HG03135 (cell line): ENCODE results near the gene RBPJ.
"Not testable (repeated sequence)": the region's sequence is repeated elsewhere in the genome, so short reads cannot be mapped to it uniquely, and the experiment has no call there.

Experiments
- ATAC-seq: cut with Tn5 transposase; IDR thresholded peaks from one replicate; pipeline ENCODE4 v1.9.1; 2021; ENCODE audit warnings: mild to moderate bottlenecking, moderate library complexity; ENCODE audit not compliant: unreplicated experiment

The RBPJ gene

DNA sequence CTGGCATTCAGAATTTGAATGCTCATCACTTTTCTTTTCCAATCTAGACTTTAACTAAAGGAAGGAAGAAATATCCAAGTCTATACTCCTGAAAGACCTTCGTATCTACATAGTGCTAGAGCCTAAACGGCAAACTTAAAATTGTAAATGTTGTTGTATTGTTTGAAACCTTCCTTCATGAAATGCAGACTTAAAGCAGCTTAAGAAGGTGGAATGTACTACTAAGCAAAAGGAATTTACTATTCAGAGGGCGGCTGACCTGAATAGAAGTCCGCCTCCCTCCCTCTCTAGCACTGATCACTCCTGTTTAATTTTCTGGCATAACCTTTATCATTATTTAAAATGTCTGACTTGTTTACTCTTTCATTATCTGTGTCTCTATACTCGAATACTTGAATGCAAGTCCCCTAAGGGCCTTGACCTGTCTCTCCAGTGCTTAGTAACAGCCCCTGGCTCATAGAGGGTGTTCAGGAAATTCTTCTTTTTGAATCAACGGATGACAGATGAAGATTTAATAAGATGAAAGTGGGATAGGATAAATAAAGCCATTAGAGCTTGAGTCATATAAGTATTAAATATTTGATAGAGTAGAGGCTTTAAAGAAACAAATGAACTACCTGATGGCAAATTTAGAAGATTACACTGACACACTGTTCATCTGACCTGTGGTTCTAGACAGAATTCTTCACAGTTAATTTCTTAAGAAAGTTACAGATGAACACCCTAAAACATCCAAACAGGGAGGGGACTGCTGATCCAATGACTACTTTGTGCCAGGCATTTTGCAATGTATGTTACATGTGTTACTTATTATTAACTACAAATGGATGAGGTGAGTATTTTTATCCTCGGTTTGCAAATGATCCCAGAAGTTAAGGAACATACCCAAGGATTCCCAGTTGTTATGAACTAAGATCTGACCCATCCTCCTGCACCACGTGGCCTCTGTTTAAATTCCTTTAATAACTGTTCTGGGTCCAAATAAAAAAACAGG, 20.2 kb upstream of the RBPJ start:
- ATAC-seq, result no peak

GRCh38 chr4:26302031-26302899, 18.5 kb upstream of the RBPJ start:
- ATAC-seq, result no peak

GRCh38 chr4:26303008-26303407, 17.8 kb upstream of the RBPJ start:
- no peak for ATAC-seq

DNA sequence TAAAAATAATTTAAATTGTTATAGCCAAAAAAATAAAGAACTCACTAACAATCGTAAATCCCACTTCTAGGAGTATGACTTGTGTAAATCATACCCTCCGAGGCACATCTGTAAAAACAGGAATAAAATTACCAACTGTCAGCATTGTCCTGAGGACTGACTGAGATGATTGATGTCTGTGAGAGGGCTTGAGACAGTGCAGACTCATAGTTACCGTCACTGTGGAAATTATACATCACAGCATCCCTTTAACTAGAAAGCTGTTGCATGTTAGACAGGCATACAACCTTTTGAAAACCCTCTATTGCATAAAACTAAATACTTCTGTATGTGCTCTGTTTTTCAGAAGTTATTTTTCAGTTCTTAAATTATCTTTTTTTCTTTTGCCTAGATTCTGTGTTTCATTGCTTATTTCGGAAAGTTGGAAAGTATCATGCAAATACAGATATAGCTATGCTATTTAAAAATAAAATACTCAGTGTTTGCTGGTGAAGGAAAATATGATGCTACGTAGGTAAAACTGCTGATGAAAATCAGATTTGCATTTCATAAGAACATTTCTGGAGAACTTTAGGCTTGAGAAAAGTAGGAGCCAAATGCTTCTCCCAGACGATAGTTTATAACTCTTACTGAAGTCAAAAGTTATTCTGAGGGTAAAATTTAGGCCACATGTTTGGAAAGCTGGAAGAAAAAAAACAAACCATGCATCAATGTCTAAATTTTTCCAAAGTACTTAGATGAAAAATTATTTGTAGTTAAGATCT, 13.6 kb upstream of the RBPJ start:
- no peak for ATAC-seq

GRCh38 chr4:26308568-26308967, 12.2 kb upstream of the RBPJ start:
- no peak for ATAC-seq

- no peak for ATAC-seq
Measured at GRCh38 chr4:26310264-26310663, 10.6 kb upstream of the RBPJ start.

DNA sequence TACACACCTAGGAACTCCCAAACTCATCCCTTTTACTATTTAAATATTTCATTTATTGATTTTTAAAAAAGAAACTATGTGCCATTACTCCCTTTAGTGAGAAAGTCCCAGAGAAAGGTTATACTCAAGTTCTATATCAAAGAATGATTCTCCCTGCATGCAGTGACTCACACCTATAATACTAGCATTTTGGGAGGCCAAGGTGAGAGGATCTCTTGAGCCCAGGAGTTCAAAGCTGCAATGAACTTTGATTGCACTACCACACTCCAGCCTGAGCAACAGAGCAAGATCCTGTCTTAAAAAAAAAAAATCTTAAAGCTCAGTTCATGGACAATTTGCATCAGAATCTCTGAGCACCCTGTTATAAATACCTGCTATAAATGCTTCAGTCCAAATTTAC, 9.2 kb upstream of the RBPJ start:
- ATAC-seq, result no peak

GRCh38 chr4:26315316-26315932, 5.4 kb upstream of the RBPJ start:
- ATAC-seq, result not testable (repeated sequence)

GRCh38 chr4:26317766-26318165, 3.0 kb upstream of the RBPJ start:
- no peak for ATAC-seq

DNA sequence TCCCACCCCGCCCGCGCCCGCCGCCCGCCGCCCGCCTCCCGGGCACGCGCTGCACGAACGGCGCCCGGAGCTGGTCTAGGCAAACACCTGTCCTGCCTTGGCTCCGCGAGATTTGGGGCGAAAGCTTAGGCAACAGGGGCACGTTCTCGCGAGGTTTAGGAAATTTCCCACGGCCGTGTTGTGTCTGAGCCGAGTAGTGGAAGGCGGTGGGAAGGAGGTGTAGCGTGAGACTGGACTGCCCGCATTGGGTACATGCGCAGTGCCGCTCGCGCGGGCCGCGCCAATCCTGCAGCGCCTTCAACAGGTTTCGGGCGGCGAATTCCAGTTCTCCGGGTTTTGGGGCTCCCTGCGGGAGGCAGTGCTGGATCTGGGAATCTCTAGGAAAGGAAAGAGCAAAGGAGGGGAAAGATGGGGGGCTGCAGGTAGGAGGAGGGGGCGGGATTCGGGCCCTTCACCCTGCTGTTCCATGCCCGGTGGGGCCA, 1.3 kb upstream of the RBPJ start:
- peak; percentile 72 for ATAC-seq

DNA sequence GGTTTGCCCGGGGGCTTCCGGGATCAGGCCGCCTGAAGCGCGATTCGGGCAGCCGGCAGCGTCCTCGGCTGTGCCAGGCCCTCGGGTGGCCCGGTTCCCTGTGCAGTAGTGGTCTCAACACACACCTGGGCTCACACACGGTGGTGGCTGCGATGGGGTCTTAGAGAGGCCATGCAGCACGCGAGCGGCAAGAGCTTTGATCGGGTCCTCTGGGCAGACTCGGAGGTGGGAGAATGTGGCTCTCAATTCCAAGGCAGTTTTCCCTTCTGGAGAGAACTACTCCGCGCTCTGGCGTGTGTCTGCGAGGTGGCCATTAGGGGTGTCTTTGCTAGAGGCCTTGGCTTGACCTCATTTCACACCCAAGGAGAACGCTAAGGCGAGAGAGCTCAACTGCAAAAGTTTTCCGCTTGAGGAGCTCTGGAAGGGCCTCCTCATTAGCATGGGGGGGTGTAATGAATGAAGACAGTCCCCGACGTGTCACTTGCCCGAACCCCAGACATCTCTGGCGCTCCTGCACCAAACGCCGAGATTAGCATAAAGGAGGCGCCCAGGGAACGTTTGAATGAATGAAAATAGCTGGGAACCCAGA, 771 bp upstream of the RBPJ start:
- ATAC-seq, result peak; percentile 26

DNA sequence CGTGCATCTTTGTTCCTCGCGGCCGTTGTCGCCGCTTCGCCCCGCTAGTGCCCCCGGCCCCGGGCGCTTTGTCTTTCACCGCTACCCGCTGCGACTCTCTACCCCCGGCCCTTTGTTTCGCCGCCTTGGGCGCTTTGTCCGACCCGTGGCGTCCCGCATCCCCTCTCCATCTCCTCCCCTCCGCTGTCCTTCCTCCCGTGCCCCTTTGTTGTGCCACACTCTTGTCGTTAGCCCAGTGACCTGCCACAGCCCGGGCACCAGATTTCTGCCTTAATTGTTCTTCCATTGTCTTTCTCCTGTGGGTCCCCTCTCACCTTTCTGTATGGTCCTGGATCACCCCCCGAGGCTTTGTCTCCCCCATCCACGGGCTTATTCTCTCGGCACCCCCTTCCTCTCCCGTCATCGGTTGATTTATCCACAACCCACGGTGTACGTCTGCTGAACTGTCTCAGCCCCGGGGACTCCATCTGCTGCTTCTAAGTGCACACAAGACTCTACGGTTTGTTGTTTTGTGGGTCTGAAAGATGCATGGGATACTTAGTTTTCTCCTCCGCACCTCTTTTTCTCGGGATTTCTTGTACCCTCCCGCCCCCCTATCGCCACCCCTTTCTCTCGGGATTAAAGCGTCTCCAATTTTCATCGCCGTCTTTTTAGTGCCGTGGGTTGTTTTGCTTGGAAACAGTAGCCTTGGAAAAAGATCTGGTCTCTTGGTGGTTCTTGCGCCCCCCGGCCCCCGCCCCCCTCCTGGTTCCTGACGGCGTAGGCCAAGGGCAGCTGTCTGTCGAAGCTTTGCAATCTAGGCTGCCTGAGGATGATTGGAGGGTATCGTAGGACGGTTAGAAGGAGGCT, 783 bp downstream of the RBPJ start:
- ATAC-seq, result no peak

- no peak for ATAC-seq
Measured at GRCh38 chr4:26322346-26322745, 1.5 kb downstream of the RBPJ start.

DNA sequence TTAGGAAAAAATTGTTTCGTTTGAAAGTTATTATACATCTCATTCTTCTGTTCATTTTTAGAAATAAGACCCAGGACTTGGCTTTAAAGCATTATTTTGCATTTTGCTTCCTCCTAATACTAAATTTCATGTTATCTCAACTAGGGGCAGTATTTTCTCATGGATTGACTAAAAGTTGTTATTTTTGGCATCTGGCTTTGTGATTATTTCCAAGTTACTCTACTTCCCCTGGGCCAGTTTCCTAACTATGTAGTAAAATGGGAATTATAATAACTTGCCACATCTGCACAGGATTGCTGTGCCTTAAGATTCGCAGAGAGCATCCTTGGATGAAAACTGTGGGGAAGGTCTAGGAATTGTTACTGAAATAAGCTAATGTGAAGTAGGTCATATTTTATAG, 3.0 kb downstream of the RBPJ start:
- ATAC-seq, result no peak

DNA sequence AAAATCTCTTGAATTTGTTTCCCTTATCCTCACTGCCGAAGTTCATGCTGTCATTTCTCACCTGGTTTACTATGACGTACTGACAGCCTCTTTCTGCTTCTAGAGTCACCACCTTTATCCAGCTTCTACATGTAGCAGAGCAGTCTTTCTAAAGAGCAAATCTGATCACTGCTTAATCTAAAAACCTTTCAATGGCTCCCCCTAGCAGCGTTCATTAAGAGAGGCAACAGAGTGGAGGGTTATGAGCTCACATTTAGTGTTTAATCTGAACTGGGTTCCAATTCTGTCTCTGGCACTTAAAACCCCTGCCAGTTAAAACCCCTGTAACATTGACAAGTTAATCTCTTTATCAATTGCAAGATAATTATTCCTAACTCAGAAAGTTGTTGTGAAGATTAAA, 4.4 kb downstream of the RBPJ start:
- no peak for ATAC-seq

GRCh38 chr4:26326791-26327190, 6.0 kb downstream of the RBPJ start:
- no peak for ATAC-seq

DNA sequence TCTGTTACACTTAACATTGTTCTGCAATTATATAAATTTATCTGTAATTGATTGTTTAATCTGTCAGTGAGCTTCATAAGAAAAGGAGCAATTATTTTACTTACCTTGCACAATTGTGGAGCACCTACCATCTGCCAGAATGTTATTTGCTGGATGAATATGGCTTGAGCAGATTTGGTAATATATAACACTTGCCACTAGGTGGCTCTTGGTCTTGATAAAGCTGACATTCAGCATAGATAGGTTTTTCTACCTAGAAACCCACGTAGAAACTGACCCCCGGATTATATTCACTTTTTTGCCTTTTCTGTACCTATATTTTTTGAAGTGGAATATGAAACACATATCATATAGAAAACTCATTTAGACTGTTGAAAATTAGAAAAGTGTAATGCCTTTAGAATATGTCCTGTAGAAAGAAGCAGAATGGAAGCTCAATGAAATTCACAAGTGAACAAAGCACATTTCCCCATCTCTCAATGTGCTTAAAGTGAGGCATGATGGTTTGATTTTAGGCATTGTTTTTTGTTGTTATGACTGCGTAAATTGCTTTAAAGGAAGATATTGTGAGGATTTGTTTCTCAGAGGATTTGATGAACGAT, 9.5 kb downstream of the RBPJ start:
- peak; percentile 74 for ATAC-seq

DNA sequence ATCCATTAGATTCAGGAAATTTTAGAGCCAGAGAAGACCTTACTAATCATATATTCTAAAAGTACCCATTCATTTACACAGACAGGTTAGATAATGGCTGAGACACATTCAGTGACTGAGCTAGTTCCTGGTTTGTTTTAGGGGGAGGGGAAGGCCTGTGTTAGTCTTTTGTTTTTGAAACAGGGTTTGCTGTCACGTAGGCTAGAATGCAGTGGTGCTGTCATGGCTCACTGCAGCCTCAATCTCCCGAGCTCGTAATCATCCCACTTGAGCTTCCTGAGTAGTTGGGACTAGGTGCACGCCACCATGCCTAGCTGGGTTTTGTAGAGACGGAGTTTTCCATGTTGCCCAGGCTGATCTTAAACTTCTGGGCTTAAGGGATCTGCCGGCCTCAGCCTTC, 10.1 kb downstream of the RBPJ start:
- ATAC-seq, result no peak
